BLaER1 treated with 17β-estradiol and CSF1 and Interleukin-3, amounts not matched to agents 10 nM and 100 nM (cell line): Measurements from ENCODE around the gene RAB3GAP1.
A peak's percentile ranks its signal among the peaks of the same experiment; 100 is the strongest.

ENCODE experiments used
- H3K27ac ChIP-seq, 11 experiments: shearing (Covaris generic); formaldehyde crosslinking; 2 replicates each; pipeline ENCODE4 v1.8.1; 2022
- H3K27me3 ChIP-seq, 11 experiments: shearing (Covaris generic); formaldehyde crosslinking; 2 replicates each; pipeline ENCODE4 v1.8.1; 2022
- H3K36me3 ChIP-seq, 11 experiments: shearing (Covaris generic); formaldehyde crosslinking; 2 replicates each; pipeline ENCODE4 v1.8.1; 2022
- H3K4me1 ChIP-seq, 10 experiments: shearing (Covaris generic); formaldehyde crosslinking; 2 replicates each; pipeline ENCODE4 v1.8.1; 2022
- H3K4me2 ChIP-seq, 11 experiments: shearing (Covaris generic); formaldehyde crosslinking; 2 replicates each; pipeline ENCODE4 v1.8.1; 2022
- H3K4me3 ChIP-seq, 10 experiments: shearing (Covaris generic); formaldehyde crosslinking; 2 replicates each; pipeline ENCODE4 v1.8.1; 2022
- H3K9ac ChIP-seq, 11 experiments: shearing (Covaris generic); formaldehyde crosslinking; 2 replicates each; pipeline ENCODE4 v1.8.1; 2022
- H3K9me3 ChIP-seq, 11 experiments: shearing (Covaris generic); formaldehyde crosslinking; replicated peaks in 1 of 11; 2 replicates each; pipeline ENCODE4 v1.8.1; 2022
- H4K20me1 ChIP-seq, 11 experiments: shearing (Covaris generic); formaldehyde crosslinking; 2 replicates each; pipeline ENCODE4 v1.8.1; 2022
- Cebpa-rat ChIP-seq, 11 experiments: shearing (Covaris generic); IDR thresholded peaks; 2 replicates each; pipeline ENCODE4 v1.8.1; 2022

Gene RAB3GAP1

GRCh38 chr2:135142323-135142722 lies 90.2 kb downstream of the RAB3GAP1 start:
- peaks cover 0 to 4% (median 0%) of the 10 kb centered on the region in 11 experiments; a peak in 2 of 22 replicates for H4K20me1 ChIP-seq
- H3K9me3 ChIP-seq = peaks cover 36 to 48% (median 44%) of the 10 kb centered on the region in 11 experiments
- no peak overlapping the region for H3K9ac ChIP-seq
- no peak for TF ChIP-seq Cebpa-rat (IDR thresholded peaks at IDR 0.05)
- H3K4me3 ChIP-seq = no peak overlapping the region
- H3K4me2 ChIP-seq = no peak overlapping the region
- no peaks in the 10 kb centered on the region for H3K4me1 ChIP-seq
- H3K36me3 ChIP-seq = peaks cover 76 to 97% (median 88%) of the 10 kb centered on the region in 11 experiments
- H3K27me3 ChIP-seq = no peaks in the 10 kb centered on the region
- no peak overlapping the region for H3K27ac ChIP-seq

- no peaks in the 10 kb centered on the region for H3K27me3 ChIP-seq
- no peak for TF ChIP-seq Cebpa-rat (IDR thresholded peaks at IDR 0.05)
- H3K4me2 ChIP-seq = no peak overlapping the region
- H4K20me1 ChIP-seq = peaks cover 0 to 4% (median 0%) of the 10 kb centered on the region in 11 experiments; a peak in 1 of 22 replicates
- no peak overlapping the region for H3K27ac ChIP-seq
- H3K9me3 ChIP-seq = peaks cover 36 to 48% (median 44%) of the 10 kb centered on the region in 11 experiments
- 0 out of 20 replicates have a peak overlapping the region, but pooled peaks of 1 of the 10 experiments have one; percentile 32 for H3K4me3 ChIP-seq
- no peaks in the 10 kb centered on the region for H3K4me1 ChIP-seq
- H3K9ac ChIP-seq = no peak overlapping the region
- peaks cover 68 to 95% (median 77%) of the 10 kb centered on the region in 11 experiments for H3K36me3 ChIP-seq
Measured at GRCh38 chr2:135144343-135144742, 92.3 kb downstream of the RAB3GAP1 start.

- TF ChIP-seq Cebpa-rat (IDR thresholded peaks at IDR 0.05) = no peak
- Histone ChIP-seq H3K4me1 (no peaks in the 10 kb centered on the region), H3K9me3 (peaks cover 3 to 11% (median 5%) of the 10 kb centered on the region in 11 experiments), H3K4me2 (no peak overlapping the region), H3K27me3 (no peaks in the 10 kb centered on the region), H3K36me3 (peaks cover 70 to 97% (median 78%) of the 10 kb centered on the region in 11 experiments), H3K27ac (no peak overlapping the region), H4K20me1 (no peaks in the 10 kb centered on the region), H3K4me3 (no peak overlapping the region), H3K9ac (no peak overlapping the region)
Measured at GRCh38 chr2:135149251-135149650, 97.2 kb downstream of the RAB3GAP1 start.

DNA sequence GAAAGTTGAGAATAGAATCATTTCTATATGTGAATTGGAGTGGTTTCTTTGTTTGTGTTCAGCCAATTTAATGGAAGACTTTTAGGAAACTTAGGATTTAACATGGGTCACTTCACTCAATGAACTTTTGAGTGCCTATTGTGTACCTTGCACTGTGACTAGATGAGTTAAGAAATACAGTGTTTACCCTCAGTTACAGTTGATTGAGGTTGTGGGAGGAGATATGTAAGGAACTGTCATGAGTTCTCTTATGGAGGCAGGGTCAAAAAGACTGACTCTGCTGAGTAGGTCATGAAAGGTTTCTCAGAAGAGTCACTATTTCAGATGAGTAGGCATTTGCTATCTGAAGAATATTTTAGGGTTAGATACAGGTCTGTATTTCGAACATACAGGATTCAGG lies 98.6 kb downstream of the RAB3GAP1 start:
- H3K27ac ChIP-seq = no peak overlapping the region
- no peaks in the 10 kb centered on the region for H3K27me3 ChIP-seq
- H3K4me3 ChIP-seq = no peak overlapping the region
- no peak overlapping the region for H3K9ac ChIP-seq
- no peaks in the 10 kb centered on the region for H4K20me1 ChIP-seq
- no peak for TF ChIP-seq Cebpa-rat (IDR thresholded peaks at IDR 0.05)
- H3K4me1 ChIP-seq = no peaks in the 10 kb centered on the region
- H3K4me2 ChIP-seq = no peak overlapping the region
- peaks cover 73 to 97% (median 82%) of the 10 kb centered on the region in 11 experiments for H3K36me3 ChIP-seq
- 0 out of 22 replicates have a peak, but pooled peaks cover 0 to 5% (median 0%) of the 10 kb centered on the region in 11 experiments for H3K9me3 ChIP-seq

- H3K4me1 ChIP-seq = no peaks in the 10 kb centered on the region
Measured at GRCh38 chr2:135151615-135152014, 99.5 kb downstream of the RAB3GAP1 start.

GRCh38 chr2:135152361-135152760 lies 100.3 kb downstream of the RAB3GAP1 start:
- no peak for TF ChIP-seq Cebpa-rat (IDR thresholded peaks at IDR 0.05)
- no peaks in the 10 kb centered on the region for H3K9me3 ChIP-seq
- H3K4me2 ChIP-seq = no peak overlapping the region
- no peak overlapping the region for H3K9ac ChIP-seq
- H3K36me3 ChIP-seq = peaks cover 75 to 97% (median 86%) of the 10 kb centered on the region in 11 experiments
- H3K4me1 ChIP-seq = no peaks in the 10 kb centered on the region
- H3K4me3 ChIP-seq = no peak overlapping the region
- no peaks in the 10 kb centered on the region for H4K20me1 ChIP-seq
- no peaks in the 10 kb centered on the region for H3K27me3 ChIP-seq
- H3K27ac ChIP-seq = no peak overlapping the region

More at GRCh38 chr2:135151615-135152014, 99.5 kb downstream of the RAB3GAP1 start:
- Histone ChIP-seq H3K4me2 (no peak overlapping the region), H3K27me3 (no peaks in the 10 kb centered on the region), H3K9me3 (no peaks in the 10 kb centered on the region), H3K36me3 (peaks cover 74 to 97% (median 85%) of the 10 kb centered on the region in 11 experiments), H3K4me3 (no peak overlapping the region), H3K27ac (no peak overlapping the region), H3K9ac (no peak overlapping the region), H4K20me1 (no peaks in the 10 kb centered on the region)
- TF ChIP-seq Cebpa-rat (IDR thresholded peaks at IDR 0.05) = no peak

GRCh38 chr2:135154962-135155361 lies 102.9 kb downstream of the RAB3GAP1 start:
- Histone ChIP-seq H3K4me2 (no peak overlapping the region), H3K9ac (no peak overlapping the region), H3K4me3 (no peak overlapping the region), H3K9me3 (no peaks in the 10 kb centered on the region), H3K4me1 (no peaks in the 10 kb centered on the region), H3K36me3 (peaks cover 92 to 100% (median 97%) of the 10 kb centered on the region in 11 experiments), H3K27ac (no peak overlapping the region), H3K27me3 (no peaks in the 10 kb centered on the region), H4K20me1 (no peaks in the 10 kb centered on the region)
- TF ChIP-seq Cebpa-rat (IDR thresholded peaks at IDR 0.05) = no peak

DNA sequence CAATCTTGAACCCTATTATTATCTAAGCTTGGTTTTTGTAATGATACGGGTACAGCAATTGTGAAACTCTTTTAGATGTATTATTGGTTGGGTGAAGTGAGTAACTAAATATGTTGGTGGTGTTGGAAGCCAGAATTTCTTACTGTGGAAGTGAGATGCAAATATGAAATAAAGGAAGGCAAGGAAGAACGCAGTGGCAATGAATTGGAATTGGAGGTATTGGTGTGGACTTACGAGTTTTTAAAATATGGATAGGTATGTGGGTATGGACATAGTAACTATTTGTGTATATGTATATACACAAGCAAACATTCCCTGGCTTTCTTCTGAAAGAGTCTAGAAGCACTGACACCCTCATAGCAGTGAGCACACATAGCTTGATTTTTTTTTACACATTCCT lies 105.8 kb downstream of the RAB3GAP1 start:
- H3K36me3 ChIP-seq = peaks cover 81 to 97% (median 91%) of the 10 kb centered on the region in 11 experiments

GRCh38 chr2:135159191-135159590 lies 107.1 kb downstream of the RAB3GAP1 start:
- no peak for TF ChIP-seq Cebpa-rat (IDR thresholded peaks at IDR 0.05)
- H3K27ac ChIP-seq = no peak overlapping the region
- H3K36me3 ChIP-seq = peaks cover 83 to 99% (median 92%) of the 10 kb centered on the region in 11 experiments
- no peaks in the 10 kb centered on the region for H4K20me1 ChIP-seq
- no peak overlapping the region for H3K4me2 ChIP-seq
- H3K4me3 ChIP-seq = no peak overlapping the region
- H3K9ac ChIP-seq = no peak overlapping the region
- H3K27me3 ChIP-seq = no peaks in the 10 kb centered on the region
- no peaks in the 10 kb centered on the region for H3K4me1 ChIP-seq
- no peaks in the 10 kb centered on the region for H3K9me3 ChIP-seq

More for the DNA sequence above, 105.8 kb downstream of the RAB3GAP1 start:
- Histone ChIP-seq H3K27me3 (no peaks in the 10 kb centered on the region), H3K9me3 (no peaks in the 10 kb centered on the region), H4K20me1 (no peaks in the 10 kb centered on the region), H3K9ac (no peak overlapping the region), H3K4me3 (no peak overlapping the region), H3K4me2 (no peak overlapping the region), H3K27ac (no peak overlapping the region), H3K4me1 (no peaks in the 10 kb centered on the region)
- TF ChIP-seq Cebpa-rat (IDR thresholded peaks at IDR 0.05) = no peak

DNA sequence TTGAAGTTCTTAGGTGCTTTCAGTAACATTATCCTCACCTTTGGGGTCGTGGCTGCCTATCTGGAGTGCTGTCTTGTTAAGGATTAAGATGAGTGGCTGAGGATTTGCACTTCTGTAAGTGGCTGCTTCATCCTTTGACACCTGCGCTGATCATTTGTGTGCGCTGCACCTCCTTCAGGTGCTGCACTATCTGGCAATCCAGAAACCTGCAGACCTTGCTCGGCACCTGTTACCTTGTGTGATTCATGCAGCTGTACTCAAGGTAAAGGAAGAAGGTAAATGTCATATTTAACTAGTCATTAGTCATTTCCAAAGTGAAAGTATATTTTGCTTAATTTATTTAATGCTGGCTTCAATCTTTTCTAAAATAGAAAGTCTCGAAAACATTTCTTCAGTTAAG lies 110.3 kb downstream of the RAB3GAP1 start:
- TF ChIP-seq Cebpa-rat (IDR thresholded peaks at IDR 0.05) = no peak
- no peak overlapping the region for H3K4me2 ChIP-seq

More for the DNA sequence above, 110.3 kb downstream of the RAB3GAP1 start:
- Histone ChIP-seq H3K9me3 (no peaks in the 10 kb centered on the region), H3K4me1 (no peaks in the 10 kb centered on the region), H3K27ac (no peak overlapping the region), H3K4me3 (no peak overlapping the region), H4K20me1 (no peaks in the 10 kb centered on the region), H3K9ac (no peak overlapping the region), H3K27me3 (no peaks in the 10 kb centered on the region), H3K36me3 (peaks cover 79 to 99% (median 88%) of the 10 kb centered on the region in 11 experiments)
